Urinary bladder (tissue), 4 donors: ENCODE results near the gene ARHGEF16. TPM values are rescaled to one million over a fixed set of nuclear protein-coding genes. Genes with fewer than 3 reads are reported as not detected.
A peak's percentile ranks its signal among the peaks of the same experiment; 100 is the strongest.

Experiments
- DNase-seq: peaks from one replicate; pipeline ENCODE4 v3.0.0-alpha.2; 2015; ENCODE audit errors: extremely low spot score
- H3K27ac ChIP-seq: one replicate; pipeline ENCODE4 v1.5.1; 2013; ENCODE audit warnings: low read depth, mild to moderate bottlenecking, moderate library complexity
- H3K36me3 ChIP-seq: one replicate; pipeline ENCODE4 v1.6.1; 2013; ENCODE audit warnings: mild to moderate bottlenecking, moderate library complexity; ENCODE audit not compliant: insufficient read depth
- H3K4me1 ChIP-seq: one replicate; pipeline ENCODE4 v1.6.1; 2013; ENCODE audit warnings: mild to moderate bottlenecking, moderate library complexity; ENCODE audit not compliant: insufficient read depth
- H3K4me3 ChIP-seq: one replicate; pipeline ENCODE4 v1.5.1; 2013; ENCODE audit warnings: low read depth, low read length
- WGBS: extraction: QIAGEN DNeasy Blood & Tissue Kit; methylation state at CpG from one replicate; pipeline ENCODE4 v1.1.7; 2013; 5-methylcytosine and 5-hydroxymethylcytosine counted together
- polyA plus RNA-seq: library from polyadenylated mRNA; stranded (reverse); fragments of 200-250 nt; gene quantifications from one replicate; pipeline ENCODE4 v1.2.3, GENCODE V29; 2013
- total RNA-seq: library from RNA; depleted of rRNA; stranded (reverse); fragments of >200 nt; gene quantifications from one replicate; pipeline ENCODE4 v1.2.3, GENCODE V29; 2014
- donor health status: healthy with polysubstance abuse.
- donor health status: healthy.

The ARHGEF16 gene
- total and polyA plus RNA-seq, 2 donors = 3.3 to 4.2 TPM

DNA sequence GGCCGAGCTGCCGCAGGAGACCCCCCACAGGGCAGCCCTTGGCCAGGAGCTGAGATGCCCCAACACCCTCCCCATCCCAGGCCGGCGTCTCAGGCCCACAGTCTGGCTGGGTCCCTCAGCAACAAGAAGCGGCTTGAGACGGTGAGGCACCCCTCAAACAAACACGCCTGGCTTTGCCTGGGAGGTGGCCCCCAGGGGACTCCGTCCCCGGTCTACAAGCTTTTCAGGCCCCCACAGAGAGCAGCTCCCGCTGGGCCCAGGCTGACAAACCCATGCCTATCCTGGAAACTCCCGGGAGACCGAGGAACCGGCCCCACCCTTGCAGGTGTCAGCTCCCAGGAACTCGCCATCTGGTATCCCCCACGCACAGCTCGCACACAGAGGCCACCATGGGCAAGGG lies 67.0 kb downstream of the ARHGEF16 start:
- Histone ChIP-seq H3K36me3 (no peaks in the 10 kb centered on the region), H3K4me3 (no peak overlapping the region), H3K27ac (no peak overlapping the region), H3K4me1 (no peaks in the 10 kb centered on the region)
- DNase-seq = no peak
- WGBS = 90% methylated on average over 16 of the region's 16 CpGs

GRCh38 chr1:3522112-3522511 lies 67.6 kb downstream of the ARHGEF16 start:
- WGBS = 93% methylated on average over 13 of the region's 13 CpGs
- no peak for DNase-seq
- H3K36me3 ChIP-seq = no peaks in the 10 kb centered on the region
- H3K27ac ChIP-seq = no peak overlapping the region
- H3K4me1 ChIP-seq = no peaks in the 10 kb centered on the region
- H3K4me3 ChIP-seq = no peak overlapping the region

GRCh38 chr1:3522564-3523265 lies 68.2 kb downstream of the ARHGEF16 start:
- WGBS = 77% methylated on average over 19 of the region's 19 CpGs
- DNase-seq = no peak

GRCh38 chr1:3523980-3524379 lies 69.5 kb downstream of the ARHGEF16 start:
- H3K27ac ChIP-seq = no peak overlapping the region
- no peak for DNase-seq
- no peaks in the 10 kb centered on the region for H3K4me1 ChIP-seq
- no peak overlapping the region for H3K4me3 ChIP-seq
- WGBS = 95% methylated on average over 13 of the region's 13 CpGs
- no peaks in the 10 kb centered on the region for H3K36me3 ChIP-seq

More at GRCh38 chr1:3522564-3523265, 68.2 kb downstream of the ARHGEF16 start:
- no peak overlapping the region for H3K27ac ChIP-seq
- no peaks in the 10 kb centered on the region for H3K4me1 ChIP-seq
- no peaks in the 10 kb centered on the region for H3K36me3 ChIP-seq
- H3K4me3 ChIP-seq = no peak overlapping the region

DNA sequence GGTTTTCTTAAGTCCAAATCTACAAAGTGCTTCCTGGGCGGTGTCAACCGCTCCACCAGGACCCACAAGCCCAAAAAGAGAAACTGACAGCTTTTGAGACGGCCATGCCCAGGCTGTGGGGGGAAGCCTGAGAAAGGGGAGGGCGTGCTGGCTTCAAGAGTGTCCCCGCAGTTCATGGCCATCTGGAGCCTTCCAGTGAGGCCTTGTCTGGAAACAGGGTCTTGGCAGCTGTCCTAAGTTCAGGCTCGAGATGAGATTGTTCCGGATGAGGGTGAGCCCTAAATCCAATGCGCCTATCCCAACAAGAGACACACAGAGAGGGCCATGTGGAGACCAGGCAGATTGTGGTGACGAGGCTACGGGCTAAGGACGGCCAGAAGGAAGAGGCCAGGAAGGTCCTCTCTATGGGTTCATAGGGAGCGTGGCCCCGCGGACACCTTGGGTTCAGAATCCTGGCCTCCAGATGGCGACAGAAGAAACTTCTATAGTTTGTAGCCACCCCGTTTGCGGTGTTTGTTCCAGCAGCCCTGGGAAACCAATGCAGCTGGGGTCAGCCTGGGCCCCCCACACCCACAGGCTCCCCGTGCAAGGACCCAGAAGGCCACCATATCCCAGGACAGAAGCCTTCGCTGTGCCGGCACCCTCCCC lies 70.2 kb downstream of the ARHGEF16 start:
- no peak for DNase-seq

GRCh38 chr1:3525551-3526482 lies 71.4 kb downstream of the ARHGEF16 start:
- Histone ChIP-seq H3K4me1 (no peaks in the 10 kb centered on the region), H3K27ac (no peak overlapping the region), H3K4me3 (no peak overlapping the region), H3K36me3 (no peaks in the 10 kb centered on the region)
- DNase-seq = no peak
- whole genome bisulfite sequencing = 89% methylated on average over 24 of the region's 24 CpGs

More for the DNA sequence above, 70.2 kb downstream of the ARHGEF16 start:
- 88% methylated on average over 20 of the region's 20 CpGs for WGBS
- Histone ChIP-seq H3K4me3 (no peak overlapping the region), H3K36me3 (no peaks in the 10 kb centered on the region), H3K4me1 (no peaks in the 10 kb centered on the region), H3K27ac (no peak overlapping the region)

DNA sequence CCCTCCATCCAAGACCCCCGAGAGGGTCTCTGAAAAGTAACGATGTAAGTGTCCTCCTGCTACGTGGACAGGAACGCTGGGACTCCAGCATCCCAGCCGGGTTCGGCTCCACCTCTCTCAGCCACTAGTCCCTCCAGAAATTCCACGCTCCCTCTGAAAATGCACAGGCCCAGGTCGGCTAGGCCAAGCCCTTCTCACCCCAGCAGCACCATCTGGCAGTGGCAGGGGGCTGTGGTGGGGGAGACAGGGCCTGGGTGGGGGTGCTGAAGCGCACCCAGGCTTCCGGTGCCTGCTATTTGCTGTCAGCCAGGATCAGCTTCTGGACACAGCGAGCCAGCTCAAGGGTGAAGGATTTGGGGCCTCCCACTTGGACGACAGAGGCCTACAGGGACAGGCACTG lies 73.3 kb downstream of the ARHGEF16 start:
- no peaks in the 10 kb centered on the region for H3K4me1 ChIP-seq
- DNase-seq = no peak
- H3K27ac ChIP-seq = no peak overlapping the region
- no peak overlapping the region for H3K4me3 ChIP-seq
- no peaks in the 10 kb centered on the region for H3K36me3 ChIP-seq
- WGBS = 86% methylated on average over 12 of the region's 12 CpGs

DNA sequence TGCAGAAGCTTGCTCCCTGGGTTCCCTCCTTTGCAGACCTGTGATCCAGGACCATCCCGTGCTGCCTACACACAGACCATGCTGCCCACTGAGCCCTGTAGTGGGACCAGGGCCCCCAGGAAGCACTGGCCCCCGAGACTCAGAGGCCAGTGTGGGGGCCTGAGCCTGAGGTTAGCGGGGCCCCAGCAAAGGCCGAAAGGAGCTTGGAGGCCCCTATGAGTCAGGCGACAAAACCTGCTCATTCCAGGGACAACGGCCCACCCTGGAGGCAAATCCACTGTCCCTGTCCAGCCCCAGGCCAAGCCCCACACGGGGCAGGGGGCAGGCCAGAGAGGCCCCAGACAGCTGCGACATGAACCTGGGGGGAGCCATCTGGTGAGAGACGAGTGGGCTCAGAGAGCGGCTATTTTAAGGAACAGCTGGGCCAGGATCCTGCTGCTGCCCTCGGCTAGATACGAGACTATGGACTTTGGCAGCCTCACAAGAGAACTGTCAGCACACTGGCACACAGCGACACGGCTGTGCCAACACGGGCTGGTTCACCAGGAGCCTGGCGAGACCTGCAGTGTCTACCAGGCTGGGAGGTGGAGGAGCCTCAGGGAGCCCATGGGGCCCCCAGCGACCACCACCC lies 74.7 kb downstream of the ARHGEF16 start:
- no peak for DNase-seq
- no peaks in the 10 kb centered on the region for H3K4me1 ChIP-seq
- no peaks in the 10 kb centered on the region for H3K36me3 ChIP-seq
- WGBS = 66% methylated on average over 17 of the region's 17 CpGs
- no peak overlapping the region for H3K4me3 ChIP-seq
- H3K27ac ChIP-seq = no peak overlapping the region

GRCh38 chr1:3530086-3530925 lies 75.8 kb downstream of the ARHGEF16 start:
- DNase-seq = no peak
- 46% methylated on average over 32 of the region's 32 CpGs for WGBS
- Histone ChIP-seq H3K4me1 (no peaks in the 10 kb centered on the region), H3K27ac (peak overlapping the region; percentile 77), H3K36me3 (no peaks in the 10 kb centered on the region), H3K4me3 (peak overlapping the region; percentile 64)

Other genes with a start within 250 kb of the ARHGEF16 start
- 14.5 TPM for gene MEGF6, start 156.8 kb downstream of the ARHGEF16 start, total RNA-seq
- 23.5 TPM for gene MEGF6, start 156.8 kb downstream of the ARHGEF16 start, polyA plus RNA-seq
- gene TPRG1L, start 170.3 kb downstream of the ARHGEF16 start, total RNA-seq = 22.9 TPM
- 60.8 TPM for gene TPRG1L, start 170.3 kb downstream of the ARHGEF16 start, polyA plus RNA-seq
- gene WRAP73, start 195.4 kb downstream of the ARHGEF16 start, total RNA-seq = 8.1 TPM
- 21.2 TPM for gene WRAP73, start 195.4 kb downstream of the ARHGEF16 start, polyA plus RNA-seq
- 0.63 TPM for gene TP73, start 197.9 kb downstream of the ARHGEF16 start, total RNA-seq
- gene TP73, start 197.9 kb downstream of the ARHGEF16 start, polyA plus RNA-seq = 0.09 TPM